GM19395 (cell line): ENCODE results near the gene RPL29.
"Not testable (repeated sequence)": the region's sequence is repeated elsewhere in the genome, so short reads cannot be mapped to it uniquely, and the experiment has no call there.

Experiments
- ATAC-seq: cut with Tn5 transposase; IDR thresholded peaks from one replicate; pipeline ENCODE4 v1.9.1; 2021; ENCODE audit warnings: mild to moderate bottlenecking, moderate library complexity; ENCODE audit not compliant: unreplicated experiment

The RPL29 gene

GRCh38 chr3:52006017-52006819 lies 10.5 kb upstream of the RPL29 start:
- ATAC-seq, result no peak

GRCh38 chr3:52005571-52005986 lies 9.9 kb upstream of the RPL29 start:
- no peak for ATAC-seq

- ATAC-seq, result no peak
Observed at GRCh38 chr3:52004906-52005395, 9.3 kb upstream of the RPL29 start.

- no peak for ATAC-seq
Observed at GRCh38 chr3:52004163-52004787, 8.6 kb upstream of the RPL29 start.

- ATAC-seq, result no peak
Observed at GRCh38 chr3:52002748-52003147, 7.1 kb upstream of the RPL29 start.

GRCh38 chr3:52001443-52001974 lies 5.8 kb upstream of the RPL29 start:
- ATAC-seq, result peak; percentile 79

GRCh38 chr3:51999846-52000245 lies 4.2 kb upstream of the RPL29 start:
- ATAC-seq, result no peak

GRCh38 chr3:51998774-51999173 lies 3.1 kb upstream of the RPL29 start:
- ATAC-seq, result no peak

- ATAC-seq, result no peak
Observed at GRCh38 chr3:51997935-51998596, 2.4 kb upstream of the RPL29 start.

- ATAC-seq, result no peak
Observed at GRCh38 chr3:51997172-51997571, 1.5 kb upstream of the RPL29 start.

- ATAC-seq, result no peak
Observed at GRCh38 chr3:51994530-51994929, 1.2 kb downstream of the RPL29 start.

GRCh38 chr3:51993657-51994056 lies 2.0 kb downstream of the RPL29 start:
- ATAC-seq, result not testable (repeated sequence)

- no peak for ATAC-seq
Observed at GRCh38 chr3:51992017-51992682, 3.5 kb downstream of the RPL29 start.

- not testable (repeated sequence) for ATAC-seq
Observed at GRCh38 chr3:51990501-51990971, 5.2 kb downstream of the RPL29 start.

GRCh38 chr3:51988286-51989146 lies 7.2 kb downstream of the RPL29 start:
- no peak for ATAC-seq

GRCh38 chr3:51987568-51987967 lies 8.1 kb downstream of the RPL29 start:
- ATAC-seq, result no peak

GRCh38 chr3:51986010-51986947 lies 9.4 kb downstream of the RPL29 start:
- ATAC-seq, result no peak

GRCh38 chr3:51985063-51985462 lies 10.6 kb downstream of the RPL29 start:
- no peak for ATAC-seq

- no peak for ATAC-seq
Observed at GRCh38 chr3:51984269-51984647, 11.4 kb downstream of the RPL29 start.
